ENCODE measurements around the gene CCNL2.
A peak's percentile ranks its signal among the peaks of the same experiment; 100 is the strongest.
"Not testable (repeated sequence)": the region's sequence is repeated elsewhere in the genome, so short reads cannot be mapped to it uniquely, and the experiment has no call there.

The CCNL2 gene

GRCh38 chr1:1399872-1400575 is 889 bp upstream of the CCNL2 start:
- no peak for DNase-seq (ENCODE audit: low read depth)

DNA sequence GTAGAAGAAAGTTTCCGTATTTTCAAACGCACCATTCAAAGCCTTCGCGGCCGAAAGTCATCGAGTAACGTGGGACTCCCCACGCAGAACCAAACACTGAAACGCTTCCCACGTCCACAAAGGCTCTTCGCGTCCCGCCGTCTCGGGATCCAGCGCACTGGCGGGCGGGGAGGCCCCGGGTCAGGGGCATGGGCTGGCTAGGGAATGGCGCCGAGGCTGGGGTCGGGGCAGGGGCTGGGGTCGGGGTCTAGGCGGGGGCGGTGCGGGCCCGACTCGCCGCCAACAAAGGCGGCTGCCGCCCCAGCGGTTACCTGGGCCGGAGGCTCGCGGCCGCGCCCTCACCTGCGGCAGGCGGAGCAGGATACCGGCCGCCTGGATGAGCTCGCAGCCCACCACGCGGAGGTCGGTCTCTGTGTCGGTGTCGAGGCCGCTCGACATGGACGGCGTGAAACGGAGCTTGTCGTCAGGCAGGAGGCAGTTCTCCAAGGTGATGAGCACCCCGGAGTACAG is 403 bp downstream of the CCNL2 start:
- no peak for DNase-seq (ENCODE audit: low read depth)

DNA sequence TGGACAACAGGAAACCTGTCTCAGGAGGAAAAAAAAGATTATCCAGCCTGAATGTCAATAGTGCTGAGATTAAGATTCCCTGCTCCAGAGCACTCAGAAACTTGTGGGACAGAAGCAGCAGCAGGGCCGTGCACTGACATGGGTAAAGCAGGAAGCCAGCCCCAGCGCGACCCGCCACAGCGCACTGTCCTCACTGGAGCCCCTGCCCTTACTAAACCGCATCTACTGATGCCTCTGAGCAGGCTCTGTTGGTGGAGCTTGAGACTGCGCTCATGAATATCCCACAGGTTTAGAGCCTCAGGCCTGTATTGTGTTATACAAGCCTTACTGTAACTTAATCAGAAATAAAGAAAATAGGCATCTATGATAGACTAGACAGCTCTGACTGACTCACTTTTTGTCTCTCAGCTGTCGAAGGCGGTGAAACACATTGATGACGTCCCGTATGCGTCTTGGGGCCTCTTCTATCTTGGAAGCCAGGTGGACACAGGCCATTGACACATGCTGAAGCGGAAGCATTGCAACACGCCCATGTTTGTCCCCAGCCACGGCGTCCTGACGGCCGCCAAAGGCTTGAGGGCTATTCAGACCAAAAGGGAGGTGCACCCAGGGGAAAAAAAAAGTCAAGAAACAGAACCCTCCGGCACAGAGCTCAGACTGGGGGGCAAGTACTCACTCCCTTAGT is 1.2 kb downstream of the CCNL2 start:
- no peak for DNase-seq (ENCODE audit: low read depth)

- DNase-seq (ENCODE audit: low read depth), result no peak
These were observed 4.0 kb downstream of the CCNL2 start for GRCh38 chr1:1395166-1395565.

DNA sequence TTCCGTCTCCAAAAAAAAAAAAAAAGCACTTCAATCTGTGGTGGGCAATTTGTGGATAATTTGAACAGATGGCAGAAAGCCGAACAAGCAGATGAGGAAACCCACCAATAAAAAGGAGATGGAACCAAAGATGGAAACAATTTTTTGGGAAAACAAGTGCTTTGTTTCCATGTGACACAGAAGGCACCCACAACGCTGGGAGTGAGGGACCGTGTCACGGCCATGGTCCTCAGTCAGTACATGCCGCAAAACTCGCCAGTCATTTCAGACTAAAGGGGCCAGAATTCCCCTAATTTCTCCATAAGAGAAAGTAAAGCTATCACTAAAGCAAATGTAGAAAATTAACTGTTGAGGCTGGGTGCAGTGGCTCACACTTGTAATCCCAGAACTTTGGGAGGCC is 5.0 kb downstream of the CCNL2 start:
- DNase-seq (ENCODE audit: low read depth), result no peak

GRCh38 chr1:1393428-1393827 is 5.7 kb downstream of the CCNL2 start:
- no peak for DNase-seq (ENCODE audit: low read depth)

- DNase-seq (ENCODE audit: low read depth), result no peak
These were observed 6.1 kb downstream of the CCNL2 start for GRCh38 chr1:1393014-1393413.

DNA sequence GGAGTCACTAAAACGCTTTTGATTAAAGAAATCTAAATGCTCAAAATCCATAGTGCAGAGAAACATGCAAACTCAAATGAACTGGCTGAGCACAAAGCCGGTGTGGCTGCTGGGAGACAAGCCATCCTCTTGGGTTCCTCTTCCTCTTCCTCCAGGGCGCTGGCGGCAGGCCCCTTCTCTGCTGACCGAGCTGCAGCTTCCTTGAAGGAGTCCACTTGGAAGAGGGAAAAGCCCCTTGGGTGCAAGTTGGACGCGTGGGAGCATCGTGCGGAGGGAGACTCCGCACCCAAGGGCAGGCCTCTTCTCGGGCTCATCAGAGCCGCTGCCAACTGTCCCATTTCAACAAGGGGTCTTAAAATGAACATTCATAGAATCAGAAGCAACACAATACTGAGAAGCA is 7.9 kb downstream of the CCNL2 start:
- DNase-seq (ENCODE audit: low read depth), result no peak

DNA sequence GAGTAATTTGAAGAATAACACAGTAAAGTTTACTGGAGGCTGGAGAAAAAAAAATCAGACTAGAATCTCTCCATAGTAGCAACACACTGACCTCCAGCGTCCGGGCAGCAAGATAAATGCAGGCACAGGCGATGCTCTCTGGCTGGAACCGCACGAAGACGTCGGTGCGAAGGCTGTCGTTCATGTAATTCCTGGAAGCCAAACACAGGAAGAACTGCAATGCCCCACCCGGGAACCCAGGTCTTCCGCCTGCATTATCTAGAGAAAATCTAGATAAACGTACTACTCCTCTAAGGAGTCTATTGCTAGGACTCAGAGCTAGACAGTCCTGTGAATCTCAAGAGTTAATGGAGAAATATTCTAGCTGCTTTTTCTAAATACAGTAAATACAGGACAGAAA is 8.5 kb downstream of the CCNL2 start:
- no peak for DNase-seq (ENCODE audit: low read depth)

DNA sequence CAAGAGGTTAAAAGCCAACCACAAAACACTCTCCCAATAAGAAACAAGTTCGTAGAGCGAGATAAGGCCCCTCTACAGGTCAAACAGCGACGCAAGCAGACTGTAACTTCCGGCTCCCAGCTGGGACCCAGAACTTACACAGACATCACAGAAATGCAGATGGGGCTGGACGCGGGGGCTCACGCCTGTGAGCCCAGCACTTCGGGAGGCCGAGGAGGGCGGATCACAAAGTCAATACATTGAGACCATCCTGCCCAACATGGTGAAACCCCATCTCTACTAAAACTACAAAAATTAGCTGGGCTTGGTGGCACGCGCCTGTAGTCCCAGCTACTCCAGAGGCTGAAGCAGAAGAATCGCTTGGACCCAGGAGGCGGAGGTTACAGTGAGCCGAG is 11.1 kb downstream of the CCNL2 start:
- no peak for DNase-seq (ENCODE audit: low read depth)

DNA sequence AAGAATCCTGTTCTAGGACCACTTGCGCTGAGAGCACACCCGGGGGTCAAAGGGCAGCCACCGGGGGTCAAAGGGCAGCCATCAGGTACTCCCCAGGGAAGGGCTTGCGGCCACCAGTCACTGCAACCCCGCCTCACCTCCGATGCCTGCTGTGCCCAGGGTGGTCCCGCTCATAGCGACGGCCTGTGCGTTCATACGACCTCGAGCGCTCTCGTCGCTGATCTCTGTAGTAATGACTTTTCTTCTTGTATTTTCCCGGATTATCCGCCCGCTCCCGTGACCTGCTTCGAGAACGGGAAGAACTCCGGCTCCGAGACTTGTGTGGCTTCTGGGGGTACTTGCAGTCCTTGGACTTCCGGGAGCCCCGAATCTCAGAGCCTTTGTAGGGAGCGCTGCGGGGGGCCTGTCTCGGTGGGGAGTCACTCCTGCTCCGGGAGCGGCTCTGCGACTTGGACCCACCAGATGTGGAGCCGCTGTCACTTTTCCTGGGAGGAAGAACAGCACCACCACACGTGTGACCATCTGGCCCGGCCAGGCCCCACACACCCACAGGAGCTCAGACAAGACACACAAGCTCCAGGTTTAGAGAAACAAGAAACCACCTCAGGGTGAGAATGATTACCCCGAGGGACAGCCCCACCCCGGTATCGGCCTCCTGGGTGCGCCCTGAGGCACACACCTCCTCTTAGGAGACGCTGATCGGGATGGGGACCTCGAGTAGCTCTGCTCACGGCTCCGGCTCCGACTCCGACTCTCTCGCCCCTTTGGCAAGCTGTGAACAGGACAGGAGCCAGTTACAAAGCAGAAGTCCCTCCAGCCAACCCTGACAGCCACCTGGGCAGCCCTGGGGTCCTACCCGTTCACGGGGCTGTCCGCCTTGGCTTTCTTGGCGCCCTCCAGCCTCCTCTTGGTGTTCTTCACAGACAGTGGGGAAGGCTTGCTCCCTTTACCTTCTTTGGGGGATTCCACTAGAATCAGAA is 11.7 kb downstream of the CCNL2 start:
- DNase-seq (ENCODE audit: low read depth), result no peak

- DNase-seq (ENCODE audit: low read depth), result no peak
These were observed 13.2 kb downstream of the CCNL2 start for GRCh38 chr1:1385931-1386330.

GRCh38 chr1:1385339-1385738 is 13.8 kb downstream of the CCNL2 start:
- DNase-seq (ENCODE audit: low read depth), result not testable (repeated sequence)

DNA sequence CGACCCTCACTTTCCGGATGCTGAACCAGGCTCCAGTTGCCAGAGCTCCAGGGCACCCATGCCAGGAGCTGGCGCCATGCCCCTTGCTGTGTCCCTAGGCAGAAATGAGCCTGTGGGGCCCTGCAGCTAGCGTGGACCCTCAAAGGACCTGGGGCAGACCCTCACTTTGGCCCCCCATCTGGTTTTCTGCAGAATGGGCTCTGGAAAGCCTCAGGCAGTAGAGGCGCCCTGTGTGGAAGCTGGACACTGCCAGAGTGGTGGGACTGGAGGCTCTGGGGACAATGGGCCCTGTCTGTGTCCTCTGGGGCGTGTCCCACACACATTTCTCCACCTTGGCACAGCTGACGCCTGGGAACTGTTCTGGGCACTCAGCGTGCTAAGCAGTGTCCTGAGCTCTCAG is 17.8 kb downstream of the CCNL2 start:
- no peak for DNase-seq (ENCODE audit: low read depth)

DNA sequence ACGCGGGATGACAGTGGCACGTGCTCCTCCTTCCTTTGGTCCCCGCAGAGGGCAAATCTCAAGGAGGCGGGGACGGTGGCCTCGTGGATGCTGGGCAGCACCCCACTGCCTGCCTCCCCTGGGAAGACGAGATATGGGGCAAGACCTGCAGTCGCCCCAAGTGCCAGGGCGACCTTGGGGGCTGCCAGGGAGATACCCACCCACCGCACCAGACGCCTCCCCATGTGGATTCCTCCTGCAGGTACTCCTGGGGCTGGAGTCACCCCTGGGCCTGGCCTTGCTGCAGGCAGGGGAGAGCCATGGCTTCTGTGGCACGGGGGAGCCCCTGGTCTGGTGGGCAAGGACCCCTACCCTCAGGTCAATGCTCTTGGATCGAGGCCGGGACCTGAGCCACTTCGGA is 18.3 kb downstream of the CCNL2 start:
- DNase-seq (ENCODE audit: low read depth), result no peak

- DNase-seq (ENCODE audit: low read depth), result no peak
These were observed 21.5 kb downstream of the CCNL2 start for GRCh38 chr1:1377540-1378205.

GRCh38 chr1:1376551-1377226 is 22.4 kb downstream of the CCNL2 start:
- no peak for DNase-seq (ENCODE audit: low read depth)

DNA sequence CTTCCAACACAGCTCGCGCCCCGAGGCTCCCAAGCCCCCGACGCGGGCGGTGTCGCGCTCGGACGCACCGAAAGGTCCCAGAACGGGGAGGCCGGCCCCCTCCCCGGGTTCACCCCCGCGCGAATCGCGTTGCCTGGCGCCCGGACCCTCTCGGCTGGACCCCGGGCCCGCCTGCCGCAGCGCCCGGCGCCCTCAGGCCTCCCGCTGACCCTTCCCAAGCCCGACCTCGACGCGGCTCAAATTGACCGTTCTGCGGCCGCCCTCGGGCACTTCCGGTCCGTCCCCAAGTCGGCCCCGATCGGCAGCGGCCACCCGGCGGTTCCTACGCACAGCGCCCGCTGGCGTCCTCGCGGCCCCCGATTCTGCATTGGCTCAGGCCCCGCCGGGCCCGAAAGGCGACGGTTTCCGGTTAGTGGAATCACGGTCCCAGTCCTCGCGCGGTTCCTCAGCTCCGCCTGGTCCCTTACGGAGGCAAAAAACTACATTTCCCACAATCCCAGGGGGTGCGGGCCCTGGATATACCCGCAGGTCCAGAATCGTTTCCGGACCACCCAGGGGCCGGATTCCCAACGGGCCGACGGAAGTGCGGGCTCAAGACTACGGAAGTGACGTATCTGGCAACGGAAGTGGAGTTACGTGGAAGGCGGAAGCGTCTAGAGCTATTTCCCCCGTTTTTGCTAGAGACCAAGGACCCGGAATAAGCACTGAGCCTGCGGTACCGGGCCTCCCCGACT is 24.0 kb downstream of the CCNL2 start, which contains the start of gene AURKAIP1:
TSS of gene AURKAIP1 (minus strand) at position 279 of the 734 bp plus-strand sequence. CDS start 451 bp downstream, outside the sequence.
- peak; percentile 100 for DNase-seq (ENCODE audit: low read depth)

- no peak for DNase-seq (ENCODE audit: low read depth)
These were observed 24.6 kb downstream of the CCNL2 start for GRCh38 chr1:1374589-1374928.

GRCh38 chr1:1373815-1374588 is 25.1 kb downstream of the CCNL2 start:
- DNase-seq (ENCODE audit: low read depth), result no peak

Measured in amniotic epithelial cell (primary cell).